GM19328 (cell line): ENCODE data around the gene KIF3A.

Experiments used
- ATAC-seq: cut with Tn5 transposase; IDR thresholded peaks from one replicate; pipeline ENCODE4 v1.9.1; 2021; ENCODE audit warnings: mild to moderate bottlenecking, moderate library complexity; ENCODE audit not compliant: unreplicated experiment

The KIF3A gene

DNA sequence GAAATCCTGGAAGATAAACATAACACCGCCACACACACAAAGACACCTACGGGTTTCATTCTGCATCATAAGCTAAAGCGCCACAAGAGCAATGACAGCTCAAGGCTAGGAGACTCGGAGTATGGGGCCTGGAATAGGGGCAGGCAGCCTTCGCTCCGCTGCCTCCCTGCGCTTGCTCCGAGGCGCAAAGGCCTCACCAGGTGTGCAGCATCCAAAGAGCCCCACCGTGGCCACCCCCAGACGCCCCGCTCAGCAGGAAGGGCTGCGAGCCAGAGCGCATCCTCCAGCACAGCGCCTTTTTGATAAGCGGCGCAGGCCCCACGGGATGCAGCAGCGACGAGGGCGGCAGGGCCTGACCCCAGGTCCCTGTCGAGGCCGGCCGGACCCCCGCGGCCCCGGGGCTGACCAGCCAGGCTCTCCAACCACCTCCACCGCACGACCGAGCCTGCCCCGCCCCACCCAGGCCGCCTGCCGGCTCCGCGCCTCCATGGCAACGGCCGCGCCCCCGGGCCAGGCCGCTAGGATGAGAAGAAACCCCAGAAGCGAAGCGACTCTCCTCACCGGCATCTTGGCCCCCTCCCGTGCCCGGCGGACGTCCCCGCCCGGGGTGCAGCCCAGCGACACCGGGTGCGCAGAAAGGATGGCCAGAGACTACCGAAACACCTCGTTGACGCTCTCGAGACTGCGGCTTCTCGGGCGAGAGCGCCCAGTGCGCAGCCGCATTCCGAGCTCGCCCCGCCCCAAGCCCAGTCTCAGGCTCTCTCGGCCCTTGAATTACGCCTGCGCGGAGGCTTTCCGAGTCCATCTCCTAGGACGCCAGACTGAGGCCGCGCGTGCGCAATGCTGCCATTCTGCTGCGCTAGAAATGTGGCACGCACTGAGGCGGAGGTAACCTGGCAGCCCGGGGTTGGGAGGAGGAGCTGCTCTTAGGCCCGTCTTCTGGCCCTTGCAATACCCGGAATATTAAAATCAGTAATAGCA, at the start of gene KIF3A:
Gene KIF3A (minus strand): TSS at position 694 of the 981 bp plus-strand sequence. CDS start 127 bp downstream, at position 567.
- peak; percentile 84 for ATAC-seq

DNA sequence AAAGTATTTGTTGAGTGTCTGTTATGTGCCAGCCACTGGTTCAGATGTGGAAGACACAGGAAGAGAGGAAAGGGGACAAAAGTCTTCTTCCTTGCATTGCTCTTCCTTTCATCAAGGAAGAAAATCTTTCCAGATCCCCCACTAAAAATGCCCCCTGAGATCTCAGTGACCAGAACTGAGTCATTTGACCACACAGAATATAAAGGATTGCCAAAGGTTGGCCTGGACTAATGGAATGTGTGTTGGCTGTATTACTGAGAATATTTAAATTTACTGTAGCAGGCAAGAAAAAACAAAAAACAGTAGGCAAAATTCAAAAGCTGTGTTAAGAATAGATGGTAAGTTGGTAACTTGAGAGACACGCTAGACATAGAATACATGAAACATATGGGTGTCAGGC, 49.7 kb upstream of the KIF3A start:
- ATAC-seq = no peak

DNA sequence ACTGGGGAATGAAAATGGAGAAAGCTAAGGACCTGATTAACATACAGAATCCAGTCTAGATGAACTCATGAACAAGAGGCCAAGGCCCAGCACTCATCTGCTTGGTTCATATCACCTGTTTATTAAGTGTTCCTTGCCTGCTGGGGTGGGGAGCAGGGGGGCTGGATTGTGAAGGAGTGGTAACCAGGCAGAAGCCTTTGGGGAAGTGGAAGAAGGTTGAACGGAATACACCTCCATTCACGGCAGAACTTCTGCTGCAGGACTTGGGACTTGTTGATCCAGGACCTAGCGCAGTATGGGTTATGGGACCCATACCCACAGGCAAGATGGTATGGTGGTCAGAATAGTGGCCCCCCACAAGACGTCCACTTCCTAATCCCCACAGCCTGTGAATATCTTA, 48.5 kb upstream of the KIF3A start:
- ATAC-seq = no peak

DNA sequence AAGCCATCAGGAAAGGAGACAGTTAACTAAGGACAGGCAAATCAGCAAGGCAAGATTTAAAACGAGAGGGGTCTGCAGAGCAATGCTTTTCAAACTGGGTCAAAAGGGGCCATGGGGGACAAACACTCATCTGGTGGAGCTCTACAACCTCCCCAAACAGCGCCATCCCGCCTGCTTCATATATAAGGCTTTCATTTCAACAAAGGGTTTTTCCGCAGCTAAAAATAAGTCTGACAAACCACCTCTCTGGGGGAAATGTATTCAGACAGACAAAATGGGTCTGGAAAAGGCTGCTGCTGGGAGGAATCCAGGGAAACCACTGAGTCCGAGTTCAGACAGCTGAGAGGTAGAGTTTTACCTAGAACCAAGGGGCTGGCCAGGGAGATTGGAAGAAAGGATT, 48.0 kb upstream of the KIF3A start:
- ATAC-seq = no peak

DNA sequence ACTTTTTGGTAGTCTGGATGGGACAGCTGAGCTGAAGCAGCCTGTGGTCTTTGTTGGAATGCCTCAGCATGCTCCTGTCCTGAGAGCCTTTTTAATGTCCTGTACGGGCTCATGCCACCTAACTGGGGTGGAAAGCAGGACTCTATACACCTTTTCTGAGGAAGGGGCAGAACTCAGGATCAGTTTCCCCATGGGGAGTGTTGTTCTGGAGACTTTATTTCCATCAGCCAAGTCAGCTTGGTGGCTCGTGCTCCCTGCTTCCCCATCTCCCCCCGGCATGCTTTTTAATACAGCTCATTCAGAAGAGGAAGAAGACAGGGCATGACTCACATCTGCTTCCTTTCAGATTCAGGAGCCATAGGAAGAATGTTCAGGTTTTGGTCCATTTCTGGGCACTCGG, 44.8 kb upstream of the KIF3A start:
- ATAC-seq = no peak

DNA sequence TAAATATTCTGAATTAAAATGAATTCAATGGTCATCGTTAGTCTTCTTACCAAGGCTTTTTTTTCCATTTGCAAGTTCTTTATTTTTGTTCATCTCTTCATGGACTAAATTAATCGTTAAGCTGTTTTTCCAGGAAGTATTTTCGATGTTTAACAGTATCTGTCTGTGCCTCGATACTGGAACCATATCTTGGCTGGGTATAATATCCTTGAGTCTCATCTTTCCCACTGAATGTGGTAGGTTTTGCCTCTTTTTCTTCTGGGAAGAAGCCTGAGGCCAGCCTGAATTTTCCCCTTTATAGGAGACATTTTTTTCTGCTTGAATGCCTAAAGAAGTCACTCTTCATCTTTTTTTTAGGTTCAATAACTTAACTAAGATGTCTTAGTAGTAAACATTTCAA, 43.7 kb upstream of the KIF3A start:
- ATAC-seq = no peak

DNA sequence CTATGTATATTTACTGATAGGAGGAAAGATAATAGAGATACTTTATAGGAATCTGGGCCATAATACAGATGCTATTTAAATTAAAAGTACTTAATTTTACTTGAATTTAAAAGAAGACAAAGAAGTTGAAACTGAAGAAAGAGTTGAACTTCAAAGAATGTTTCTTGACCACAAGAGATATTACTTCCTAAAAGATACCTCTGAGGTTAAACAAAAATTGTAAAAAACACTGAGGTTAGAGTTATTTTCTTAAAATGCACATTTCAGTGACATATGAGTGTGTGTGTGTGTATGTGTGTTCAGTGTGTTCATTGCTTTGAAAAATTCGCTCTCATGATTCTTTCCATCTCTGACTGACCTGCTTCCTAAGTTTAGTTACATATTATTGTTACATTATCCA, 43.2 kb upstream of the KIF3A start:
- no peak for ATAC-seq

DNA sequence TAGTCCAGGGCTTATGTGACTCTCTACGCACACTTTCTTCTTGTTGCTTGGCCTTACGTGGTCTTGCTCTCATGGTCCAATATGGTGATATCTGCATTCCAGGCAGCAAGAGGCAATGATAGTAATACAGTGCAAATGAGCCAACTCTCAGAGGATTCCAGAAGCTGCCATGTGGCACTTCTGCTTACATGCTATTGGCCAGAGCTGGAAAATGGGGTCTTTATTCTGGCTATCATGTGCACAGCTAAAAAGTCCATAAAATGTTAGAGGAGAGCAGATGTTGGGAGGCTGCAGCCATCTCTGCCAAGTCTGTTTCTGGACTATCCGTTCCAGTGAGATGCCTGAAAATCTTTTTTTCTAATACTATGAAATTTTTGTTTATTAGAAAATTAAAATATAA, 42.6 kb upstream of the KIF3A start:
- ATAC-seq = no peak

DNA sequence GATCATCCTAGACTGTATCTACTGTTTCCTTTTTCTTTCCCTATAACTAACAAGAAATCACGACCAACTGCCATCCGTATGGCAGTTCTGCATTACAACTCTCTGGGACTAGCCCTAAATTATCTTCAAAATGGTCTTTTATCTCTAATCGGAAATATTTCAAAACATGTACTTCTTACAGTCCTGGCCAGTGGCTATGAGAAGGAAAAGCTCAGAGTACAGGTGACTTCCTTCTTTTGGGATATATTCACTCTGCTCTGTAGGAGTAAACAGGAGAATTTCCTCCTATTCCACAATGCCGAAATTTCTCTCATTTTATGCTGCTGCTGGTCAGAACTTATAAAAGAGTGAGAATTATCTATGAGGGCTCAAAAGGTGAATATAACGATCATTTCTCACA, 41.5 kb upstream of the KIF3A start:
- ATAC-seq = no peak

DNA sequence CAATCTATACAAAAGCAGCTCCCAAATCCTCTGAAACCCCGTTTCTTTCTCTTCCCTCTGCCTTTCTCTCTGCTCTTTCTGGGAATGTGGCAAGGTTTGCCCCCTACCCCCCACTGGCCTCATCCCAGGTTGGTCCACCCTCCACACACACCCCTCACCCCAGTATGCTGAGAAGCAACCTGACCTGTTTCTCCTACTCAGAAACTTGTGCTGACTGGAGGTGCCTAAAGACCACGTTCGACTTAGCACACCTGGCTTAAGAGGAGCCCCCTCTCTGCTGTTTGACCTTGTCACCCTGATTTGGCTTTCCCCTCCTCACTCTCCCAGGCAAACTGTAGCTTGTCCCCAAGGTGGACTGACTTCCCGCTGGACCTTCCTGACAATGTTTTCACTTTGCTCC, 40.8 kb upstream of the KIF3A start:
- no peak for ATAC-seq

DNA sequence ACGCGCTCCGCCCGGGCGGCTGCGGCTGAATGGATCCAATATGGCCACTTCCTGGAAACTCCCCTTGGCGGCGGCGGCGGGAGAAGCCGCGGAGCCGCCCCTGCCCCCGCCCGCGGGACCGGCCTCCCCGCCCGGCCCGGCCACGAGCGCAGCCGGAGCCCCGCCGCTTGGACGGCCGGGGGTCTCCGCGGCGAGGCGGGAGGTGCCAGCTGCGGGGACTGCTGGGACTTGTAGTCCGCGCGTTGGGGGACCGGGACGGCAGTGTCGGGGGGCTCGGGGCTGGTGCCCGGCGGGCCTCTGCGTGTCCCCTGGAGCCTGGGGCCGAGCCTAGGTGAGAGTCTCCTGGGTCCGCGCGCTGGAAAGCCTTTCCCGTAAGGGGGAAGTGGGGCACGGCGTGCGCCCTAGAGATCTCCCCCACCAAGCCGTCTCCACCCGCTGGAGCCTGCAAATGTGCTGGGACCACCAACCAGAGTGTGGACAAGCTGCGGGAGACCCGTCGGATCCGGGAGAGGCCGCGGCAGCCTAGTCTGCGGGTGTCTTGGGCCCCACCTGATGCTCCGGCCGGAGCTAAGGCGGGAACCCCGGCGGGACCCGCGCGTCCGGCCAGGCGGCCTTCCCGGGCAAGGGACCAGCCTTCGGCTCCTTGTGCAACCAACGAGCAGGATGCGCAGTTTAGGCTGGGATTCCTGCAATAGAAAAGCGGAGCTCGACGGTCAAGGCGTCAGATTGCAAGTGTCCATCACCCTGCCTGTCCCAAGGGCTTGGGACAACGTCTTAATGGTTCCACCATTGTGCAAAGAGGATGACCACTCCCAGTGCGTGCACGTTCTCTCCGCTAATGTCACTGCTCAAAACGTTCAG, 40.1 kb upstream of the KIF3A start, which contains the start of gene SEPTIN8:
Gene SEPTIN8 (minus strand): TSS at position 31 of the 861 bp plus-strand sequence. CDS start 102 bp downstream, outside the sequence.
- ATAC-seq = no peak

DNA sequence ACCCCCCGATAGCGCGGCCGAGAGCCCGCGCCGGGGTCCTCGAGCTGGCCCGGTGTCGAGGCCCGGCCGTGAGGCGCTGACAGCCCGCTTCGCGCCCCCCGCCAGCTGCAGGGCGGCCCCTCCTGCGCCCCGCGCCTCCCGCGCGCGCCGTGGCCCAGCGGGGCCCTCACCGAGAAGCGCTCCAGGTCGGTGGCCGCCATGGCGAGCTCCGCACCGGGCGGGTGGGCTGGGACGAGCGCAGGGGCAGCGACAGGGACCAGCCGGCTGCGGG, 39.5 kb upstream of the KIF3A start:
- no peak for ATAC-seq

DNA sequence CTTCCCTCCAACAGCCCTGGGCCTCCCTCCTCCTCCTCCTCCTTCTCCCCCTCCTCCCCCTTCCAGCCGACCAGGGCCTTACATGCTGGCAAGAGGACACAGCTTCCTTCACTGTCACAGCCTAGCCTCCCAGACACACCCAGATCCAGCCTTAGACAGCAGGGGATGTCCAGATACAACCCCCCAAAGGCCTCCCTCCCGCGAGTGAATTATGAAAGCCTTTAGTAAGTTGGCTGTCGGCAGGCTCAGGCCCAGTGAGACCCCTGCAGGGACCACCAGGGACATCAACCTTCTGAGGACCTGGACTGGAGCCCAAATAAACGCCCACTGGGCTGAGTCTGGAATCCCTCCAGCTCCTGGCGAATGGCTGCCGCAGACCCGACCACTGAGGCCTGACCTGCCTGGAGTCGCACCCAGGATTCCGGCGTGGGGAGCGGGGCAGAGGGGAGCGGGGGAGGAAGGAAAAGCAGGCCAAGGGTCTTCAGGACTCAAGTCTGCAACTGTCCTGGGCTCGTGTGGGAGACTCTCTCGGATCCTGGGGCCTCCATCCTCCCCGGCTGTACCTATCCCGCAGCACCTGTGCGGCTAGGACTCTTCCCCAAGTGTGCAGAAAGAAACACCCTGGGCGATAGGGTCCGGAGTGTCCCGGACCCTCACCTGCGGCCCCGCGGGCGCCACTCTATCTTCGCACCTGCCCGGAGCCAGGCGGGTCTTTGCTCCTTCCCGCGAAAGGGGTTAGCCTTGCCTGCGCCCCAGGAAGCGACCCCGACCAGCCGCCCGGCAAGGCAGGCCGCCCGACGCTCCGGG, 39.0 kb upstream of the KIF3A start:
- ATAC-seq = no peak

DNA sequence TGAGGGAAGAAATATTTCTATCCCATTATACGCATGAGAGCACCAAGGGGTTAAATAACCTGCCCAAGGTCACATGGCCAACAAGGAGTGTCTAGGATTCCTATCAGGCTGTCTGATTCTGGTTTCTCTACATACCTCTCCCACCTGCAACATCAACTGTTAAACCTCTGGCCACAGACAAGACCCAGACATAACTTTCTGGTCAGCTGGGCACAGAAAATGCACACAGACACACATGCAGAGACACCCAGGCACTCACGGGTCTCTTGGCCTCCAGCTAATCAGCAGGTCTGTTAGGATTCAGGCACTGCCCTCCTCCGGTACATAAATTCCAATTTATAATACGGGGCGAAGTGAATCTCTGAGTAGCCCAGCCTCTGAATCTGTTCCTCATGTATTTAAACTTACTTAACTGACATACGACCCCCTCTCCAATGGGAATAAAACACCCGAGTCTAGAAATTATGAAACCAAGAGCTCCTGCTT, 38.2 kb upstream of the KIF3A start:
- no peak for ATAC-seq

DNA sequence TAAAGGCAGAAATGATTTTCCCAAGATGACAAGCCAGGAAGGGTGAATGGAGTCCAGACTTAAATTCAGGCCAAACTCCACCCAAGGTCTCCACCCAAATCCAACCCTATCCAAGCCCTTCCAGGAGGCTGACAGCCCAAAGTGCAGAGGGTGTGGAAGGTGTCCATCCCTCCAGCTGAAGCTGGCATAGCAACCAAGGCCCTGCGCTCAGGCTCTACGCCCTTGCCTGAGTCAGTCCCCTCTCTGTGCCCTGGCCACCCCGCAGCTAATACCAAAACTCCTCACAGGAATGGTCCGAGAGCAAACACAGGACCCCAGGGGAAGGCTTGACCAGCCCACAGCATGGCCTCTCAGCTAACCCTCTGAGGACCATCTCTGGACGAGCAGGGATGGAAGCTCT, 37.5 kb upstream of the KIF3A start:
- no peak for ATAC-seq

DNA sequence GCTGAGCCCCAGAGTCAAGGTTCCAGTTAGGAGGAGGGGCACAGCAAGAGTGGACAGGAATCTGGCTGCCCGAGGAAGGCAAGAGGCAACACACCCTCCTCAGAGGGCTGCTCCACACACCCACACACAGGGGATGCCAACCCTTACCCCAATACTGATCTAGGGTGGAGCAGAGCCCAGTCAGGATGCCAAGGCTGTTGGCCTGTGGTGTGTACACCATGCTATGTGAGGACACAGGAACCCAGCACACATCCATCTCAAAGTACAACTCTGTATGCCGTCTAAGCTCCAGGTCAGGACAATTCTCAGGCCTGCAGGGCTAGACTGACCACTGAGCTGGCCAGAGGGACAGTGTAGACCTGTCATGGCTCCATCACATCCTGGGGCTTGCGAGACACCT, 37.1 kb upstream of the KIF3A start:
- ATAC-seq = no peak

DNA sequence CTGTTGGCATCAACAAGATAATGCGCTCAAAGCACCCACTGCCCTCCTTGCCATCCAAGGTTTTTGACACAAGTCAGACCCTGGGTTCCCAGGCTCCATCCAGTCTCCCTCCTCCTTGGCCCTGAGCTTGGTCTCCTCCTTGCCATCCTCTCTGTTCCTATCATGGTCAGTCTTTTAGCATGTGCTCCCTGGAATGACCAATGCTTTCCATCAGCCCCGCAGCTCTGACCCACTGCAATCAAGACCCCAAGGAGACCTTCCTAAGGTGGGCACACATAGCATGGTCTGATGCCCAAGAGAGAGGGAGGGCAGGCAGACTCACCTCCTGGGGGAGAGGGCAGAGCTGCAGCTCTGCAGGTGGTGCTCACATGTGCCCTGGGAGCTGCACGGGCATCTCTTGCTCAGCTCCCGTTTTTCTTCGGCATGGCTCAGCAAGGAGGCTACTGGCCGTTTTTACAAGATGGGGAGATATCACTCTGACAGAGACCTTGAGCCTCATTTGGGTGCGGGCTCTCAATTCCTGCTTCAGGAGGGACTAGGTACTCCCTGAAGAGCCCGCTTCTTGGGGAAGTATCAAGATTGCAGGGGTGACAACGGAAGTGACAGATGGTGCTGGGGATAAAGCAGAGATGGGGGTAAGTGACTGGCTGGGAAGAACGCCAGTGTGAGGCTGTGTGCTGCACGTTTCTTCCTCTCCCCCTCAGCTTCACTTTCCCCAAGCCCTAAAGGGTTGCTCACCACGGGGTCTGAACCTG, 36.4 kb upstream of the KIF3A start:
- no peak for ATAC-seq

DNA sequence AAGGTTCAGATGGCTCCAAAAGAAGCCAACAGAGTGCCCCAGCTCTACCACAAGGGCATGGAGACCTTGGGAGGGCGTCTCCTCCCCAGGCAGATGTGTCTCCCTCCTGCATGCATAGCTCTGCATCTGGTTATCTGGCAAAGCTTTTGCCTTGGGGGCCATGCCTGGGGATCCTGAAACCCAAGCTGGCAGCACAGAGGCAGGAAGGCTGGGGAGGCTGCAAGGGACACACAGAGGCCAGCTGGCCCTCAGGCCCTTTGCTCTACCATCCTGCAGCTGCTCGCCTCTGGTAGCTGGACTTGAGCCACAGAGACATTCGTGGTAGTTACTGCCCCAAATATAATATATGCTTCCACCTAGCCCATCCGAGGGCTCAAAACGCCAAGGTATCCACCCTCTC, 35.8 kb upstream of the KIF3A start:
- no peak for ATAC-seq

DNA sequence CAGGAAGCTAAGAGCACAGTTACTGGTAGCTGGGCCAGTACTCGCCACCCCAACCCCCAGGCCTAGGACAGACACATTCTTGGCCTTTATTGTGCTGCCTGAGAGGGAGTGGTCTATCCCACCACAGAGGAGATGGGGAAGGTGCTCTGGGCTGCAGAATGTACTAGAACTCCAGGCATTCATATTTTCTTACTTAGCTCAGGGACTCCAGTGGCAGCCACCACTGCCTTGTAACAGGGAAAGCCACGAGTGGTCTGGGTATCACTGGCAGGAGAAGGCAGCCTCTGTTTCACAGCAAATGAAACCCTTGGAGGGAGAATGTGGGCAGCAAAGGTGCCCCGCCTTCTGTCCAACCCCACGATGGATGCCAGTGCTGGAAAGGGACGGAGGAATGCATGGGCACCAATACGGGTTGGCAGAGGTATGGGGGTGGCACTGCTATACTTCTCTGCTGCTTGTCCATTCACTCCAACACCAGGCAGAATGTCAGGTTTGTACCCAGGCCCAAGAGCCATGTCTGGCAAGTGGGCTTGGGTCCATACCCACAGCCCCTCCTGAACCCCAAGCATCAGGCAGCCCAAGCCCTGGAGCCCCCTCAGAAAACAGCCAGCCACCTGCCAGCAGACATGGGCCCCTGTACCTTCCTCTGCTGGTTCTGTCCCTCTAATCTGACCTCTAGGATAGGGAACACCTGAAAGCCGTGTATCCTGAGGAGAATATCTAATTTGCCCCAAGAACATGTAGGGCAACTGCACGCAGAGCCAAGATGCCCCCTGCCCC, 35.1 kb upstream of the KIF3A start:
- ATAC-seq = no peak
